Activated naive CD4-positive, alpha-beta T cell treated with anti-CD3 and anti-CD28 coated beads for 36 hours (primary cell): Measurements from ENCODE around the gene NEUROG1. TPM values are rescaled to one million over a fixed set of nuclear protein-coding genes. Genes with fewer than 3 reads are reported as not detected.

ENCODE experiments used
- CTCF ChIA-PET: fragments of 350-600 bp; sonication (Branson Sonifier 250); formaldehyde crosslinking; loops from one replicate; lab custom pipeline; 2021; ENCODE audit warnings: antibody characterized with exemption; lab: Charles Lee
- DNase-seq: peaks from one replicate; pipeline ENCODE4 v3.0.0-alpha.2; 2020
- H3K27ac Mint-ChIP-seq: one replicate; pipeline ENCODE4 v1.8.0; 2021; ENCODE audit warnings: mild to moderate bottlenecking, mixed read lengths
- H3K27me3 Mint-ChIP-seq: one replicate; pipeline ENCODE4 v1.8.0; 2021; ENCODE audit warnings: low read depth, mixed read lengths
- H3K36me3 Mint-ChIP-seq: one replicate; pipeline ENCODE4 v1.8.0; 2021; ENCODE audit warnings: low read depth, mixed read lengths
- H3K4me1 Mint-ChIP-seq: one replicate; pipeline ENCODE4 v1.8.0; 2021; ENCODE audit warnings: low read depth, mixed read lengths
- H3K4me3 Mint-ChIP-seq: one replicate; pipeline ENCODE4 v1.8.0; 2021; ENCODE audit warnings: mild to moderate bottlenecking, moderate library complexity, mixed read lengths
- H3K9me3 Mint-ChIP-seq: one replicate; pipeline ENCODE4 v1.8.0; 2021; ENCODE audit warnings: mixed read lengths
- intact Hi-C: fragments of 100-400 bp; cut with micrococcal nuclease; formaldehyde crosslinking; loops from one replicate; pipeline ENCODE4 v1.15.1; 2023
- total RNA-seq, 2 experiments: library from RNA; stranded (reverse); gene quantifications; one replicate each; pipeline ENCODE4 v1.2.3, GENCODE V29; 2021

NEUROG1 gene, protein sequence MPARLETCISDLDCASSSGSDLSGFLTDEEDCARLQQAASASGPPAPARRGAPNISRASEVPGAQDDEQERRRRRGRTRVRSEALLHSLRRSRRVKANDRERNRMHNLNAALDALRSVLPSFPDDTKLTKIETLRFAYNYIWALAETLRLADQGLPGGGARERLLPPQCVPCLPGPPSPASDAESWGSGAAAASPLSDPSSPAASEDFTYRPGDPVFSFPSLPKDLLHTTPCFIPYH
- not detected for total RNA-seq

DNA sequence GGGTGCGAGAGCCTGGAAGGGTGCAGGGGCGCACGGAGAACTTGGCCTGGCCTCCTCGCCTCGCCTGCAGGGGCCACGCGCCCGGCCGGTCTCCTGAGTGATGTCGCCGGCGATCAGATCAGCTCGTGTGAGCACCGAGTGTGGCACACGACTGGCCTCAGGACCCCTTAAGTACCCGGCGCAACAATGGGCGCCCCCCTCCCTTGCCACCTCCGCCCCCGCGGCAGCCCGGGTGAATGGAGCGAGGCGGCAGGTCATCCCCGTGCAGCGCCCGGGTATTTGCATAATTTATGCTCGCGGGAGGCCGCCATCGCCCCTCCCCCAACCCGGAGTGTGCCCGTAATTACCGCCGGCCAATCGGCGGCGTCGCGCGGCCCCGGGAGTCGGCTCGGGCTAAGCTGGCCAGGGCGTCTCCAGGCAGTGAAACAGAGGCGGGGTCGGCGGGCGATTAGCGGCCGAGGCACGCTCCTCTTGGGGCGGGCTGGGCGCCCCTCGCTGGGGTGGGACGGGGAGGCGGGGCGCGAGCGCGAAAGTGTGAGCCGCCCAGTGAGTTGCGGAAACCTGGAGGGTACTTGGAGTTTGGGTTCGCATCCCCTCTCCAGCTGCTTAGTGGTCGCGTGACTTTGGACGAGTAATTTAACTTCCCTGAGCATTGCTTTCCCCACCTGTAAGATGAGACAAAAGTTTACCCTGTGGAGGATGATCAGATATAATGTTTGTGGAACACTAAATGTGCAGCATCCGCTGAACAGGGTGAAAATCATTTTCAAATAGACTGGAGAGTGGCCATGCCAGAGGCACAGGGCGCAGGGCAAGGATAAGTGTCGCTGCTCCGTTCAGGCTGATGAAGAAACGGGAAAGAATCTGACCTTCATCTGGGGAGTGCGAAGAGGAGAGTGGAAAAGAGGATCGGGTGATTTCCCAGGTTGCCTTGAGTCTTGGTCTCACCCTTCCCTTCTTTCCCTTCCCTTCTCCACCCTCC is at the start of gene NEUROG1:
Gene NEUROG1, minus strand, starts transcription at position 145 of the 982 bp plus-strand sequence. CDS start 274 bp downstream, outside the sequence.
- CTCF ChIA-PET = no interaction called here

GRCh38 chr5:135584918-135585317 is 49.2 kb upstream of the NEUROG1 start:
- Mint-ChIP-seq H3K4me3 (no peak overlapping the region), H3K9me3 (no peaks in the 10 kb centered on the region), H3K4me1 (no peaks in the 10 kb centered on the region), H3K27me3 (peaks cover 19% of the 10 kb centered on the region), H3K27ac (no peak overlapping the region), H3K36me3 (no peaks in the 10 kb centered on the region)
- no peak for DNase-seq
- CTCF ChIA-PET = interaction anchor here (1.0 kb wide), 2 partner anchors 19 to 20 kb away, joined by 3 read pairs; no protein-coding TSS in a partner anchor
- intact Hi-C loops = no loop called here

More for the DNA sequence above, at the start of gene NEUROG1:
- intact Hi-C loops = no loop called here
- H3K9me3 Mint-ChIP-seq = no peaks in the 10 kb centered on the region
- H3K4me1 Mint-ChIP-seq = peaks cover 12% of the 10 kb centered on the region
- H3K4me3 Mint-ChIP-seq = no peak within 1 kb of the TSS
- H3K36me3 Mint-ChIP-seq = no peaks in the 10 kb centered on the region
- H3K27ac Mint-ChIP-seq = no peak within 1 kb of the TSS
- no peak for DNase-seq
- H3K27me3 Mint-ChIP-seq = peaks cover 75% of the 10 kb centered on the region

DNA sequence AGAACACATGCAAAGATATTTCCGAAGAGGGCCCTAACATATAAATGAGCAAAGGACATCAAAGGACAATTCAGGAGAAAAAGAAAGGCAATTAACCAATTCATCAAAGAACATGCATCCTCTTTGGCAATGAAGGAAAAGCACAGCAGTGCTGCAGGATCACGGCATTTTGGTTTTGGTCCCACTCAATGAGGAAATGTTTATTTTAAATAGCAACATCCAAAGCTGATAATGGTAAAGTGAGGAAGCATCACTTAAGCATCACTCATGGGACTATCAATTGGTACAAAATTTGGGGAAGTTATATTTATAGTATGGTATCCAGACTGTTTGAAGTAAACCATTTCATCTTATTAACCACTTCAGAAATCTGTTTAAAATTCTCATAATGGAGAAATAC is 48.5 kb upstream of the NEUROG1 start:
- CTCF ChIA-PET = interaction anchor here (1.0 kb wide), 2 partner anchors 18 to 20 kb away, joined by 3 read pairs; no protein-coding TSS in a partner anchor
- no peak overlapping the region for H3K4me3 Mint-ChIP-seq
- intact Hi-C loops = no loop called here

GRCh38 chr5:135582099-135582781 is 46.5 kb upstream of the NEUROG1 start:
- Mint-ChIP-seq H3K36me3 (no peaks in the 10 kb centered on the region), H3K27me3 (peaks cover 38% of the 10 kb centered on the region), H3K4me3 (no peak overlapping the region), H3K9me3 (no peaks in the 10 kb centered on the region), H3K4me1 (peaks cover 4% of the 10 kb centered on the region), H3K27ac (no peak overlapping the region)
- DNase-seq = no peak
- intact Hi-C loops = no loop called here
- CTCF ChIA-PET = interaction anchor here (4.2 kb wide), 1 partner anchor 16 kb away, joined by 19 read pairs; no protein-coding TSS in a partner anchor

More for the DNA sequence above, 48.5 kb upstream of the NEUROG1 start:
- H3K27ac Mint-ChIP-seq = no peak overlapping the region
- DNase-seq = no peak
- peaks cover 25% of the 10 kb centered on the region for H3K27me3 Mint-ChIP-seq
- no peaks in the 10 kb centered on the region for H3K4me1 Mint-ChIP-seq
- no peaks in the 10 kb centered on the region for H3K36me3 Mint-ChIP-seq
- H3K9me3 Mint-ChIP-seq = no peaks in the 10 kb centered on the region

- DNase-seq = peak; percentile 66
- intact Hi-C loops = no loop called here
- Mint-ChIP-seq H3K4me3 (no peak within 1 kb of the TSS), H3K36me3 (no peaks in the 10 kb centered on the region), H3K27me3 (peaks cover 42% of the 10 kb centered on the region), H3K9me3 (no peaks in the 10 kb centered on the region), H3K27ac (no peak within 1 kb of the TSS), H3K4me1 (peaks cover 4% of the 10 kb centered on the region)
- CTCF ChIA-PET = interaction anchor here (4.2 kb wide), 1 partner anchor 13 kb away, joined by 19 read pairs; no protein-coding TSS in a partner anchor
Observed at GRCh38 chr5:135578685-135579341, 43.0 kb upstream of the NEUROG1 start, which contains the start of gene CXCL14. Gene CXCL14 (minus strand): TSS chr5:135578991. CDS start chr5:135578778, 213 bp downstream.

DNA sequence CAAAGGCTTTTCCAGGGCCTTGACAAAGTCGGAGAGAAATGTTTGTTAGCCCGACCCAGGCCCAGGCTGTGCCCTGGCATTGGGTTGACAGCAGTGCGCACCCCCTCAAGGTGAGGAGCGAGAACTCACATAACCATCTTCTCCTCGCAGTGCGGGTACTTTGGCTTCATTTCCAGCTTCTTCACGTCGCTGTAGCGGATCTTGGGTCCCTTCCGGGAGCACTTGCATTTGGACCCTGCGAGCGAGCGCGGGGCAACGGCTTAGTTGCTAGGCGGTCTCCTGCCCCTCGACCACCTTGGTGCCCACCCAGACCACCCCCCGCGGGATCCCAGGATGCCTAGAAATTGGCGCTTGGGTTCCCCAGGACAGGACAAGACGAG is 42.5 kb upstream of the NEUROG1 start:
- H3K9me3 Mint-ChIP-seq = no peaks in the 10 kb centered on the region
- H3K4me3 Mint-ChIP-seq = no peak overlapping the region
- H3K4me1 Mint-ChIP-seq = peaks cover 4% of the 10 kb centered on the region
- no peak for DNase-seq
- peaks cover 42% of the 10 kb centered on the region for H3K27me3 Mint-ChIP-seq
- H3K27ac Mint-ChIP-seq = no peak overlapping the region
- CTCF ChIA-PET = interaction anchor here (4.2 kb wide), 1 partner anchor 12 kb away, joined by 19 read pairs; no protein-coding TSS in a partner anchor
- no peaks in the 10 kb centered on the region for H3K36me3 Mint-ChIP-seq
- intact Hi-C loops = no loop called here

DNA sequence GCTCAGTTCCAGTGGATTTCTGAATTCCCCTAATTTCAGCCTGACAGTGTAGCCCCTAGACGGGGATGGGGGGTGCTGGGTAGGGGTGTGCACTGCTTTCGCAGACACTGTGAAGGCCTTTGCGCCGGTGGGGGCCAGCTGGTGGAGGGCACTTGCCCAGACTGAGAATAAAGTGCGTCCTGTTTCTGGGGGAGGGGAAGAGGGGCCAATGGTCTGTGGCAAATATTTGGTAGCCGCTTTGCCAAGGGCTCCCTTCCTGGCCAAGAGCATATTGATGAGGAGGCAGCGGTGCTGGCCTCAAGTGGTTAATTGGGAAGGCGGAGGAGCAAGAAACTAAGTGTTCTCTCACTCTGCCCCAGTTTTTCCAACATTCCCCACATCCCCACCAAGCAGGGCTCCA is 41.7 kb upstream of the NEUROG1 start:
- H3K27ac Mint-ChIP-seq = no peak overlapping the region
- no peak overlapping the region for H3K4me3 Mint-ChIP-seq
- no peak for DNase-seq
- H3K4me1 Mint-ChIP-seq = peaks cover 4% of the 10 kb centered on the region
- H3K27me3 Mint-ChIP-seq = peaks cover 36% of the 10 kb centered on the region
- intact Hi-C loops = no loop called here
- CTCF ChIA-PET = interaction anchor here (1.2 kb wide), 1 partner anchor 11 kb away, joined by 3 read pairs; no protein-coding TSS in a partner anchor
- no peaks in the 10 kb centered on the region for H3K9me3 Mint-ChIP-seq
- no peaks in the 10 kb centered on the region for H3K36me3 Mint-ChIP-seq

DNA sequence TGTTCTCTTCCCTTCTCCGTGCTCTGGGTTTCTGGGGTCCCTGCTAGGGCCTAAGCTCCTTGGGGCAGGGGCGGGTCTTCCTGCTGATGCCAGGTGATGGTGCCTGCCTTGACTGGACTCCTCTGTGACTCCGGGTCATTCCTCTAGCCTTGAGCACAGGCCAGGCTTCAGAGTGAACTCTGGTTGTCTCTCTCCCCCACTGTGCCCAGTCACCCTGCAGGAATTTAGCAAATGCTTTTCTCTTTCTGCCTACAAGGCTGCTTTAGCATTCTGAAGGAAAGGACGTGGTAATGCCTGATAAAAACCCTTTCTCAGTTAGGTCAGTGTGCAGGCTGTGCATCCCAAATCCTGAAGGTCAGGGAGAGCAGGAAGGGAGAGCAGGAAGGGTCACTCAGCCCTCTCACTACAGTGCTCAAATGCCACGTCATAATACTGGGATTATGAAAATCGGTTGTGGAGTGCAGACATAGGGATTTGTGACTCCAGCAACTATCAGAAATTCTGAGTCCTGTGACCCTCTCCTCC is 40.4 kb upstream of the NEUROG1 start:
- no peaks in the 10 kb centered on the region for H3K9me3 Mint-ChIP-seq

DNA sequence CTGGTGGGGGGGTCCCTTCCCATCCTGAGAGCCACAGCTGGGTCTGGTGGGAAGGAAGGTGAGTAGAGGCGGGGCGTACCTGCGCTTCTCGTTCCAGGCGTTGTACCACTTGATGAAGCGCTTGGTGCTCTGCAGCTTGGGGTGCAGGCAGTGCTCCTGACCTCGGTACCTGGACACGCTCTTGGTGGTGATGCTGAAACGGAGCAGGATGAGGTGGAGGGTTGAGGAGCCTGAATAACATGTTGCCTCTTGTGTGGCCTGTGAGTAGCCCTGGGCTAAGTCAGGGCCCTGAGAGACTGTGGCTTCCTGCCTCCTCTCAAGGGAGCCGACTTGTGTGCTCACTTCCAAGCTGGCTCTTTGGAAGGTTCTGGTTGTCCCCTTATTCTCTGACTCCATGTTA is 38.7 kb upstream of the NEUROG1 start:
- CTCF ChIA-PET = interaction anchor here (1.7 kb wide), 1 partner anchor 9 kb away, joined by 11 read pairs; no protein-coding TSS in a partner anchor
- Mint-ChIP-seq H3K36me3 (no peaks in the 10 kb centered on the region), H3K4me3 (no peak overlapping the region), H3K4me1 (peaks cover 4% of the 10 kb centered on the region), H3K9me3 (no peaks in the 10 kb centered on the region), H3K27ac (no peak overlapping the region), H3K27me3 (peaks cover 23% of the 10 kb centered on the region)
- no peak for DNase-seq
- intact Hi-C loops = no loop called here

More for the DNA sequence above, 40.4 kb upstream of the NEUROG1 start:
- Mint-ChIP-seq H3K4me3 (no peak overlapping the region), H3K27me3 (peaks cover 31% of the 10 kb centered on the region), H3K4me1 (peaks cover 4% of the 10 kb centered on the region), H3K27ac (no peak overlapping the region), H3K36me3 (no peaks in the 10 kb centered on the region)
- CTCF ChIA-PET = interaction anchor here (1.2 kb wide), 2 partner anchors 10 to 32 kb away, joined by 3 read pairs; no protein-coding TSS in a partner anchor
- DNase-seq = no peak
- intact Hi-C loops = no loop called here

DNA sequence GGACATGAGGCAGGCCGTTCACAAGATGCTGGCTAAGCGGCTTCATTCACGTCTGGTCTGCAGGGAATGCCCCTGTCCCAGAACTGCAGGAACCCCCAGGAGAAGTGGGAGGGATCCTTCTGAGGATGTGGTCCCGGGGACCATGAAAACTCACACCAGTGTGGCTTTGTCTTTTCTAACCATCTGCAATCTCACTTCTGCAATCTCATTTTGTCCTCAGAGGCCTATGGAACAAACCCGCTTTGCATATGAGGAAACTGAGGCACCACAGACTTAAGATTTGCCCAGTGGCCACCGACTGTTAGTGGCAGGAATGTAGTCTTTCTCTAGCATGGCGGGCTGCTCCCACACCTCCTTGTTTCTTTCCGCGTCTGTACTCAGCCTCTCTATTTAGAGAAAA is 36.1 kb upstream of the NEUROG1 start:
- peaks cover 5% of the 10 kb centered on the region for H3K27me3 Mint-ChIP-seq
- DNase-seq = no peak
- no peaks in the 10 kb centered on the region for H3K4me1 Mint-ChIP-seq
- no peak overlapping the region for H3K27ac Mint-ChIP-seq
- intact Hi-C loops = no loop called here
- no peak overlapping the region for H3K4me3 Mint-ChIP-seq
- CTCF ChIA-PET = interaction anchor here (0.6 kb wide), 1 partner anchor 406 kb away, joined by 3 read pairs; no protein-coding TSS in a partner anchor
- no peaks in the 10 kb centered on the region for H3K36me3 Mint-ChIP-seq
- no peaks in the 10 kb centered on the region for H3K9me3 Mint-ChIP-seq

GRCh38 chr5:135571066-135571609 is 35.4 kb upstream of the NEUROG1 start:
- Mint-ChIP-seq H3K4me3 (no peak overlapping the region), H3K27ac (no peak overlapping the region), H3K27me3 (peaks cover 6% of the 10 kb centered on the region), H3K4me1 (no peaks in the 10 kb centered on the region), H3K36me3 (no peaks in the 10 kb centered on the region), H3K9me3 (no peaks in the 10 kb centered on the region)
- intact Hi-C loops = no loop called here
- DNase-seq = no peak
- CTCF ChIA-PET = interaction anchor here (0.6 to 7.6 kb wide), 7 partner anchors 9 to 405 kb away, joined by 3 to 93 read pairs (median 5); no protein-coding TSS in a partner anchor
